NCI-H526 (cell line): ENCODE results near the gene RIMKLB.
A peak's percentile ranks its signal among the peaks of the same experiment; 100 is the strongest.

ENCODE experiments used
- DNase-seq, 2 experiments: peaks; one replicate each; lab custom pipeline; 2025; lab: John Stamatoyannopoulos, UW

RIMKLB gene, protein sequence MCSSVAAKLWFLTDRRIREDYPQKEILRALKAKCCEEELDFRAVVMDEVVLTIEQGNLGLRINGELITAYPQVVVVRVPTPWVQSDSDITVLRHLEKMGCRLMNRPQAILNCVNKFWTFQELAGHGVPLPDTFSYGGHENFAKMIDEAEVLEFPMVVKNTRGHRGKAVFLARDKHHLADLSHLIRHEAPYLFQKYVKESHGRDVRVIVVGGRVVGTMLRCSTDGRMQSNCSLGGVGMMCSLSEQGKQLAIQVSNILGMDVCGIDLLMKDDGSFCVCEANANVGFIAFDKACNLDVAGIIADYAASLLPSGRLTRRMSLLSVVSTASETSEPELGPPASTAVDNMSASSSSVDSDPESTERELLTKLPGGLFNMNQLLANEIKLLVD

DNA sequence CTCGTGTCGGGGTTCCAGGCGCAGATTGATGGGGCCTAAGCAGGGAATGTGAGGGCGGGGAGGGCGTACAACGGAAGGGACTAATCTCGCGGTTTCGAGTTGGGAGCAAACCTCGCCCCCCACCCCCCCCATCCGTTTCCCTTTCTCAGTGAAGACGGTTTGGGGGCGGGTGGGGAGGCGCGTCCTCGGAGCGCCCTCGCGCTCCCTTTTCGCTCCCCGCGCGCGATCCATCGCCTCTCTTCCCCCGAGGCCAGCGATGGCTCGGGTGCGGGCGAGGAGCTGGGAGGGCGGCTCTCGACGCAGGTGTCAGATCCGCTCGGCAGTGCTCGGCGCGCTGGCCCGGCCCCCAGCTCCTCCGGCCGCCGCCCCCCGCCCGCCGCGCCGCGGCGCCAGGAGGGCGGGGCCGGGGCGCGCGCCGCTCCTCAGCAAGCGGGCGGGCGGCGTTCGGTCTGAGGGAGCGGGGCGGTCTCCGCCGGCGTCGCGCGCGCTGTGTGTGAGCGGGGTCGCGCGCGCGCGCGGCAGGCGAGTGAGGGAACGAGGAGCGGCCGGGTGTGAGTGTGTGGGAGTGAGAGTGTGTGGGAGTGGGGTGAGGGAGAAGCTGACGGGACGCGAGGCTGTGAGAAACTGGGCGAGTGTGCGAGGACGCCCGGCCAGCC lies at the start of gene RIMKLB:
TSS of gene RIMKLB (plus strand) at position 516 of the 656 bp plus-strand sequence. CDS start 15,876 bp downstream, outside the sequence.
- peak; percentile 74 to 92 for DNase-seq

DNA sequence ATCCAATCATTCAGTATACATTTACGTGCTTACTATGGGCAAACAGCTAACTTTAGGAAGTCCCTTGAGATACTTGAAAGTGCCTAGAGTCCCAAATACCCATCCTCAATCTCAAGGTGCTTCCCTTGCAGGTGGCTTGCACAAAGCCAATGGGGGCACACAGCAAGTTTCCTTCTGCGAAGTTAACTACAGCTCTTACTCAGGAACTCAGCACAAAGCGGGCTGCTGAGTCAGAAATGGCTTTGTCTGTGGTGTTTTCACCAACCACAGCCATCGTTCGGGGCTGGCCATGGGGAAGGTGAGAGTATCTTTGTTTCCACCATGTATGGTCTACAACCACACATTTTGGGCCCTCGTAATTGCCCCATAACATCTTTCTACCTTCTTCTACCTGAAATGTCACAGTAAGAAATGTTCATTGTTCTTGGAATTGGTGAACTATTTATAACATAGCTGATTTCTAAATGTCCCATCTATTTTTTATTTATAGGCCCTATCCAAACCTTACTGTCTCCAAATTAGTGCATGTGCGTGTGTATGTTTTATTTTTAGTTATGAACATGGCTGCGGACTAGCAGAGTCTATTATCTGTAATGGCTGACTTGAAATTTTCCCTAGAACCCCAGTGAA lies 49.1 kb upstream of the RIMKLB start:
- DNase-seq: no peak

DNA sequence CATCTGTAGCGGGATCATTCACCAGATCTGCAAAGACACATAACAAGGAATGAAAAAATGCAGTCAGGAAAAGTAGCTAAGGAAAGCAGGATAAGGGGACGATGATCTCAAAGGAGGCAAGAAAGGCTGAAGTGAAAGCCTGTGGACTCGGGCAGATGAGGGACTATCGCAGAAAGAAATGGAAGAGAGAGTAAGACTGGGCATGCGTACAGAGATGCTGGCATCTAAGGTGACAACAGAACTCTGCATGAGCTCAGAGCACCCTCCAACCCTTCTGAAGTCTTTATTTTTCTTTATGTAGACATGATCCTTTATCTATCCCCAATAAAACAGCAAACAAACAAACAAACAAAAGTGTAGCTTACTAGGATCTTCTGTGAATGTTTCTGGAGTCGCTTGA lies 42.4 kb upstream of the RIMKLB start:
- peak in 1 of 2 experiments; percentile 4 for DNase-seq

DNA sequence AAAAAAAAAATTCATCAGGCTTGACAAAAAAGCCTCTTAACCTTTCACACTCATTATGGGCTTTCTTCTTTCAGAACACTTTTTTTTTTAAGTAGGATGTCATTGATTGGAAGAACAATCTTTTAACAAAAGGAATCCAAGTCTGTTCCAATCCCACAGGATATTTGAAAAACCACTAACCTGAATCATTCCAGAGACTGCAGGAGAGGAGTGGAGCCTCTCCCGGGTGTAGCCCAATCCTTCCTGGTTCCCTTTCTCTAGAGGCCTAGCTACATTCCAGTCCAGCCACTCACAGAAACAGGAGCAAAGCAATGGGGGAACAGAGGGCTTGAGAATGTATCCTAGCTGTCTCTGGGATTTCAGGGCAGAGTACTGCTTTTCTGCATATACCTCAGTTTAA lies 39.4 kb upstream of the RIMKLB start:
- no peak for DNase-seq

DNA sequence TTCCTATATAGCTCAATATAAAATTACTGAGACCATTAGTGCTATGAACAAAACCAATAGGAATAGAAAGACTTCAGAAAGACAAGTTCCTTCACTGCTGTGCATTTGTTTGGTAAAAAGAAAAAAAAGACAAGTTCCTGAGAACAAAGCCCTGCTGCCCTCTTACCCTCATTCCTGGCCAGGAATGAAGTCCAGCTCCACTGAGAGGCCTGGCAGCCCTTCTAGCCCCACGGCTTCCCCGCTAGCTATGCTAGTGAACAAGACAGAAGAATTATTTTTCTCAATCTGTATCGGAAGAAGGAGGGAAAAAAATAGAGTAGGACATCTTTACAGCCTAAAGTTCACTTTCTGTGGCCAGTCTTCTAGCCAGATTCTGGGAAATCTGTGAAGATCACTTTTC lies 36.8 kb upstream of the RIMKLB start:
- no peak for DNase-seq

DNA sequence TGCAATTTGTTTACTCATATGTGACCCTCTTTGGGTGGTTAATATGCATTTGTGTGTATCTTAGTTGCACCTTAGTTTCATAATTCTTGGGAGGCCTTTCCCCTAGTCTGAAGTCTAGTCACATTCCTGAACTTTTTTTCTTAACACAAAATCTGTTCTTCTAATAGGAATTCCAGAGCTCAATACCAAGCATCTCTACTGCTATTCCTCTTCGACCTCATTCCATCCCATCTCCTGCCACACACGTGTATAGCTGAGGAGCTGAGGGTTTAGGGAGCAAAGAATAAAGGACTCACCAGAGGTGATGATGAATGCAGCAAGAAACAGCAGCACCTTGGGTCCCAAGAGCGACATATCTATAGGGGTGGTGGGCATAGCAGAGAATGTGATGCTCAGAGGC lies 36.0 kb upstream of the RIMKLB start:
- DNase-seq: no peak

DNA sequence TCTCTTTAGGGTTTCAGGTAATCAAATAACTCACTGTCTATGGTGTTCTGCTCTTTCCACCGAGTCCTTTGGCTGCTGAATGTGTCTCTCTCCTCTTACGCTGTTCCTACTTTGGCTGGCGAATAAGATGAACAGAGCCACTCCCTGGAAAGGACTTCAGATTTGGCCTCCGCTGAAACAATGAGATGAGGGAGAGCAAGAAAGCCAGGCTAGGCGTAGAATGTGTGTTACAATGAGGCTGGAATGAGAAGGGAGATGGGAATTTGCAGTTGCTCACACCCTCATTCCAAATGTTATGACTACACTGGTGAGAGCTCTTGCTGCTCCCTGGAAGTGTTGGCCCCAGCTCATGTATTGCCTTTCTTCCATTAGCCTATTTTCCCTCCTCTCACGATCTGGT lies 35.2 kb upstream of the RIMKLB start, which contains the start of gene MFAP5:
TSS of gene MFAP5 (minus strand) at position 234 of the 400 bp plus-strand sequence. CDS start 722 bp downstream, outside the sequence.
- DNase-seq: no peak

DNA sequence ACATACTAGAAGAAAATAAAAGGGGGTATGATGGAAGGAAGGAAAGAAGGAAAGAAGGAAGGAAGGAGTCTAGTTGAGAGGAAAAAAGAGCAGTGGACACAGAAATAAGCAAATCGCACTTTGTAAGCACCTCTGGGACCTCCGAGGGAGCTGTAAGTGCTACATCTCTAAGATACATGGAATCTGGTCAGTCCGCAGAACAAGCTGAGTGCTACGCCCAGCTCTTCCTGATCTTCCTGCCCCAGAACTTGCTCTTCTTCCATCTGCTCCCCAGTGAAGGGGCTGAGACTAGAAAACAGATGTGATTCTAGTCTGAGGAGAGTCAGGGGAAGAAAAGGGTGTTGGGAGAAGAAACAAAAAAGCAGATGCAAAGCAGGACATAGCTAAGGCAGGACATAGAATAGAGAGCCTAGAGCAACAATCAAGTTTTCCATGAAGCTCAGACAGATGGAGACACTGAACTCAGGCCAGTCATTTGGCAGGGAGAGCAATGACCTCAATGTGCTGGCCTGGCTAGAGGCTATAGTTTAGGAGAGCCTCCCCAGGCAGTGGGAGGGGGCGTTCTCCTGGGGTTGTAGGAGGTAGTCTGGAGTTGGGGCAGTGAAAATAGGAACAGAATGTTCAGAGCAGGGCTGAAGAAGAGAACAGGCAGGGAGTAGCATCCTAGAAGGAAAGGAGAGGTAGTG lies 33.4 kb upstream of the RIMKLB start:
- DNase-seq: no peak

DNA sequence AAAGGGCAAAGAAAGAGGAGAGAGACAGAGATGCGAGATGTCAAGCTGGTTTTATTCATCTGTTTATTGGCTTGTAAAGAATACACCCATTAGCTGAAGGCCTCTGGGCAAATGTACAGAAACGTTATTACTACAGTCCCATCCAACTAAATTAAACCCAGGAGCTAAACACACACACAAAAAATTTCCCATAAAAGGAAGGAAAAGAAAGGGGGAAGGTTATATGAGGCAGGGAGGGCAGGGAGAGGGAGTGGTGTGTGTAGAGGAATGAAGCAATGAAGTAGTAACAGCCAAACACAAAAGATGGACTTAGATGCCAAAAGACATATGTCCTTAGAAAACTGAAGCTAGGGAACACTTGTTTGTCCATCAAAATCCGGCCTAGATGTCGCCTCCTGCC lies 32.0 kb upstream of the RIMKLB start:
- no peak for DNase-seq

DNA sequence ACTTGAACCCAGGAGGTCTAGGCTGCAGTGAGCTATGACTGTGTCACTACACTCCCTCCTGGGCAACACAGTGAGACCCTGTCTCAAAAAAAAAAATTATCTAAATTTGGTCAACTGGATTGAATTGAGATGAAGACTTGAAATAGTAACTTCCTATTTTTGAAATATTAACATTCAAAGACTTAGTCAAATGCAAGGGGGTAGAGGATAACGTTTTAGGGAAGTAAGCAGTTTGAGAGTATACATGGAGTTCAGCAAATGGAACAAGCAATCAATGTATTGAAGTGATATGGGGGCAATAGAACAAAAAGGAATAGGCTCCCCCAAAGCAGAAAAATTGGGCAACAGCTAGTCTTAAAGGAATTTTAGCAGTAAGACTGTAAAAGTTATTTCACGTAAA lies 30.5 kb upstream of the RIMKLB start:
- no peak for DNase-seq

DNA sequence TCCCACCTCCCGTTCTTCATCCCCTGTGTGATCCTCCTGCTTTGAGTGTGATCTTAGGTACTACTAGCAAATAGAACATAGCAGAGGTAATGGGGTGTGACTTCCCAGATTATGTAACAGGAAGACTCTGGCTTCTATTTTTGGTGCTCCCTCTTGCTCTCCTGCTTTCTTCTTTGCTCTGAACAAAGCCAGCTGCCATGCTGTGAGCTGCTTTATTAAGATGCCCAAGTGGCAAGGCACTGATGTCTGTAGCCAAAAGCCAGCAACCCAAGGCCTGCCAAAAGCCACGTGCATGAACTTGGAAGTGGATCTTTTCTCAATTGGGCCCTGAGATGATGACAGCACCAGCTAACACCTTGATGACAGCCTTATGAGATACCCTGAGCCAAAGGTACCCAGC lies 29.4 kb upstream of the RIMKLB start:
- no peak for DNase-seq

DNA sequence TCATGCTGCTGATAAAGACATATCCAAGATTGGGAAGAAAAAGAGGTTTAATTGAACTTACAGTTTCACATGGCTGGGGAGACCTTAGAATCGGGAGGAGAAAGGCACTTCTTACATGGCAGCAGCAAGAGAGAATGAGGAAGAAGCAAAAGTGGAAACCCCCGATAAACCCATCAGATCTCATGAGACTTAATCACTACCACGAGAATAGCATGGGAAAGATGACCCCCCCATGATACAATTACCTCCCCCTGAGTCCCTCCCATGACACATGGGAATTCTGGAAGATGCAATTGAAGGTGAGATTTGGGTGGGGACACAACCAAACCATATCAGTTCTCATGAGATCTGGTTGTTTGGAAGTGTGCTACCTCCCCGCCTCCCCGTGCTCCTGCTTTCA lies 25.4 kb upstream of the RIMKLB start:
- no peak for DNase-seq

DNA sequence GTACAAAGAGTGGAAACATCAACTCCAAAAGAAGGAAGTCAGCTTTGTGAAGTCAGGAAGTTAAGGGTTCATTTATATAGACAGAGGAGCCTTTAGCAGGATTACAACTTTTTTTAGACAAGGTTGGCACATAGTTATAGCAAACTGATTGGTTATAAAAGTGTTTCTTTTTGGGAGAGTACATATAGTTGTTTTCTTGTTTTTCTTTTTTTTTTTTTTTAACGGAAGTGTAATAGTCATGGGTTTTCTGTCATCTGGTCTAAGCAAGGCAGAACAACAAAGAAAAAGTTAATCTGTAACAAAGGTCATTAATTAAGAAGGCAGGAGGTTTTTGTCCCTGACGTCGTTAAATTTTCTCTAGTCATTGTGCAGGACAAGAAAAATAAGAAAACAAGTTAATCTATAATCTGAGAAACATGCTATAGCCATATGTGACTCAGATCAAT lies 22.2 kb upstream of the RIMKLB start:
- DNase-seq: no peak

DNA sequence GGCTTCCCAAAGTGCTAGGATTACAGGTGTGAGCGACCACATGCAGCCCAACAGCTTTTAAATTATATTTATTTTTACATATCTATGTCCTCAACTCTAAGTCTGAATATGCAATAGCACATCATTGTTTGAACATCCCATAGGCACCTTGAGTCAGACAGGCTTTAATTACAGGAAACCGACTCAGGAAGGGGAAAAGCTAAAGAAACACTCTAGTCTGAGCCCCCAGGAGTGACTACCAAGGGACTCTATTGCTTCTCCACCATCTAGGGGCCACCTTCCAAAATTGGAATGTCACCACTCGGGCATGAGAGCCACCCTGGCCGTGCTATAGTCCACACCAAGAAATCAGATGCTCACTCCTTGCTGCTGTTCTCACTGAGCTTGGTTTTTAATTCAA lies 21.1 kb upstream of the RIMKLB start:
- DNase-seq: no peak

DNA sequence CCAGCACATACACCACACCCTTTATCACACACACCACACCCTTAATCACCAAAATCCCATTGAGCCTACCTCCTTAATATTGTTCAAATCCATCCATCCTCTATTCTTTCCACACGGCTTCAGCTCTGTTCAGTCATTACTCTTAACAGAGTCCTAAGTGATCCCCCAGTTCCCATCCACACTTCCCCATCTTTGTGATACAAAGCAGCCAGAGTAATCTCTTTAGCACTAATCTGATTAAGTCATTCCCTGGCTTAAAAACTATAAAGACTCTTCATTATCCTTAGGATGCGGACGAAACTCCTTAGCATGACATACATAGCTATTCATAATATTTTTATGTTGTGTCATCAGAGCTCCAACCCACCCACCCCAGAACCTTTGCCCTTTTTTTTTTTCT lies 20.4 kb upstream of the RIMKLB start:
- DNase-seq: no peak

DNA sequence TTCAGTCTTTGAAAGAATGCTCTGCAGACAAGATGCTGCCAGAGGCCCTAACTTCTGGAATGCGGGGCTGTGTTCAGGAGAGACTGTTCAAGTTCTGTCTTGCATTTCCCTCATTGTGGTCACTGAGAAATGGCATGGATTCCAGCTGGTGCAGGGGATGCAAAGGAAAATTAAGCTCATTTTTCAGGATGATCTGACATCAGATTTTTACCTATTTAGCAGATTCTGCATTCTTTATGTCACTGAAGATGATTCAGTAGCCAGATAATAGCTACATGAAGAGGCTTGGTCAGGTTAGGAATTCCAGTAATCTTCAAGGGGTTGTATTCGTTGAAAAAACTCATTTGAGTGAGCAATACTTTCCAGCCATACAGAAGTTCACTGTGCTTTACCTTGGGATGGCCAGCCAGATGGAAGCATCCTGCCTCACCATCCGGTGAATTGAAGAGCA lies 19.1 kb upstream of the RIMKLB start:
- DNase-seq: no peak

DNA sequence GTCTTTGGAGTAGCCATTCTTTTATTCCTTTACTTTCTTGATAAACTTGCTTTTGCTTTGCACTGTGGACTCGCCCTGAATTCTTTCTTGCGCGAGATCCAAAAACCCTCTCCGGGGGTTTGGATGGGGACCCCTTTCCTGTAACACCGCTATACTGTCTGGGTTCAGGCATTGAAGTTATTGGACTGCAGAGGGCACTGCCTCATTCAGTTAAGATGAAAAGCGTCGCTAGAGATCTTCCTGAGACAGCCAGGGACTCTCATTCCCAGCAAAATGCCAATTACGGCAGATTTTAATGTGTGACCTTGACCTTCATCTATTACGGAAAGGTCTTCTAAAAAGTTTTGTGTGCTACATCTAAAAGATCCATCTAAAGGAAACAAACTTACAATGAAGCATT lies 17.3 kb upstream of the RIMKLB start:
- DNase-seq: no peak

DNA sequence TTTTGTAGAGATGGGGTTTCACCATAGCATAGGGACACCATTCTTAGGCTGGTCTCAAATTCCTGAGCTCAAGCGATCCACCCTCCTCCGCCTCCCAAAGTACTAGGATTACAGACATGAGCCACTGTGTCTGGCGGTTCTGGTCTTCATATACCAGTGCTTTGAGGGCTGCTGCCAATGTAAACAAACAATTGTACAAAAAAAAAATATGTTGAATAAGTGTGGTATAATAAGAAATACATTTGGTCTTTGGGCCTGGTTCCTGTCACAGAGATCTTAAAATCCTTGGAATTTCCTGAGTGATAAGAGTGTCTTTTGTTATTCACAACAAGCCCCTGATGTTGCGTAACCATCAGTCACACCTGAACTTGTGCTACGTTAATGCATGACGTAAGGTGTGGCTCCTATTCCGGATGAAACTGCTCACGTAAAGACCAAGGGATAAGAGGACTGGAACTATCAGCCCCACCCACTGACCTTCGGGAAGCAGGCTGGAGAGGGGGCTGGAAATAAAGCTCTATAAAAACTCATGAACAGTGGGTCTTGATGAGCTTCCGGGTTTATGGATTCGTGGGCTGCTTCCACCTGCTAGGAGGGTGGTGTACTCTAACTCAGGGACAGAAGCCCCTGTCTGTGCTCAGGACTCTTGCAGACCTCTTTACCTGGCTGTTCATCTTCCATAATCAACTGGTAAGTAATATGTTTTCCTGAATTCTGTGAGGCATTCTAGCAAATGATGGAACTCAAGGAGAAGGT lies 16.5 kb upstream of the RIMKLB start:
- no peak for DNase-seq

DNA sequence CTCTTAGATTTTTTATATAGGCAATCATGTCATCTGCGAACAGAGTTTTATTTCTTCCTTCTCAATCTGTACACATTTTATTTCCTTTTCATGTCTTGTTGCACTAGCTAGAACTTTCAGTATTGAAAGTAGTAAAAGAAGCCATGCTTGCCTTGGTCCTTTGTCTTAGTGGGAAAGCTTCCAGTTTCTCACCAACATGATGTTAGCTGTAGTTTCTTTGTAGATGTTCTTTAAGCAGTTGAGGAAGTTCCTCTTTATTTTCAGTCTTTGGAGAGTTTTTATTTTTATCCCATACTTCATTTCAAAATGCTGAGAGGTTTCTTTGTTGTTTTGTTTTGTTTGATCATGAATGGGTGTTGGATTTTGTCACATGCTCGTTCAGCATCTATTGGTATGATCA lies 12.7 kb upstream of the RIMKLB start:
- DNase-seq: no peak

DNA sequence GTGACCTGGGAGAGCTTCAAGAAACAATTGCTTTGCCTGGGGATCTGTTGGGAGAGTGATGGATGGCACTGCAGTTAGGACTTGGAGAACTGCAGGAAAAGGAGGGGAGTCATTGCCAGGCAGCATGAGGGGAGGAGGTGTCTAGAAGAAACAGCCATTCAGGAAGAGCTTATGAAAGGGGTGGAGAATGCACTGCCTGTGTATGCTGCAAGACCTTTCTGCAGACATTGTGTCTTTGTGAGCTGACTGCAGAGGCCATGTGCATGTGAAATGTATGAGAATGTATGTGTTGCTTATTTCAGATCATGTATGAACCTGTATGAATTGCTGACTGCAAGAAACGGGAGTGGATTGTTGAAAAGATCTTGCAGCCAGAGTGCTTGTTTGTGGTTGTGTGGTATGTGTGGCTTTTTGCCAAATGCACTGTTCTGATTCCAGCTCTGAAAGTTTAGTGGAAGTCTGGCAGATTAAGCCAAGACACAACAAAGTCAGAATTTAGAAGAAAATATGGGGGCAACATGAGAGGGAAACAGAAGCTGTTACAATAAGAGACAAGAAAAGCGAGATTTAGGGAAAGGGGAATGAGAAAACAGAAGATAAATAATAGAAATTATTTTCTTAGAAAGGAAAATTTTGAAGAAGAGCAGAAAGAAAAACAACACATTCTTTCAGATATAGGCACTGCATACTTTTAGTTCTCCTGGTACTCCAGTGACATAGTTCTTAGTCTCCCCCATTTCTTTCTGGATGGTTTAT lies 9.8 kb upstream of the RIMKLB start:
- peak; percentile 16 to 51 for DNase-seq

DNA sequence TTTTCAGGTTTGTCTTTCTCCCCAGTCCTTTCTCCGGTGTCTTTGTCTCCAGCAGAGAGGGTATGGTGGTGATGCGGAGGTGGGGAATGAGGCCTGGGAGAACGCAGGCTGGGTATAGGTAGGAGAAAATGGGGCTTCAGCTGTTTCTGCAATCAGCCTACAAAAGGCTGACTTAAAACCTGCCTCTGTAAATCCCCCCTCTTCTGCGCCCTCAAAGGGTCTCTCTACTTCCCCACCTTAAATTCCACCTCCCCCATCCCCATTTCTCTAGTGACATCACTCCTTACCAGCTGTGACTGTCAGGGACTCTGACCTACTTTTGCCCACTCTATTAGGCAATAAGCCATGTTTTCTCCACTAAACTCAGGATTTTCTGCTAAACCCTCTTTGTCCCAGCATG lies 8.1 kb upstream of the RIMKLB start:
- DNase-seq: no peak
